ENCODE measurements around the gene ZNRF1.

DNA sequence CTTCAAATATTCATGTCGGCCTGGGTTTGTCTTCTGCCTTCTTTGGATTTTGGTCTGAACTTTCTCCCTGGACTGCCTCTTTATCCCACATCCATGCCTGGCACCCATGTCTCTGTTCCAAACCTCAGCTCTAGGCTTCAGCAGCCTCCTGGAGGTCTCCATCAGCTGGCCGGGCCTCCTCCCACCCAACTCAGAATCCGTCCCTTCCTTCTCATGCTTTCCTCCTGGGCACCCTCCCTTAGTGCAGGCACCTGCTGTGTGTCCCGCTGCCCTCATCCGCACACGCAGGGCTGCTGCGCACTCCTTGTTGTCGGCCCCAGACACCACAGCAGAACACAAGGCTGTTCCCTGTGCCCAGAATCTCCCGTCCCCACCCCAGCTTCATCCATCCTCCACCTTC is 103.8 kb downstream of the ZNRF1 start:
- TF ChIP-seq, protein P1, sequence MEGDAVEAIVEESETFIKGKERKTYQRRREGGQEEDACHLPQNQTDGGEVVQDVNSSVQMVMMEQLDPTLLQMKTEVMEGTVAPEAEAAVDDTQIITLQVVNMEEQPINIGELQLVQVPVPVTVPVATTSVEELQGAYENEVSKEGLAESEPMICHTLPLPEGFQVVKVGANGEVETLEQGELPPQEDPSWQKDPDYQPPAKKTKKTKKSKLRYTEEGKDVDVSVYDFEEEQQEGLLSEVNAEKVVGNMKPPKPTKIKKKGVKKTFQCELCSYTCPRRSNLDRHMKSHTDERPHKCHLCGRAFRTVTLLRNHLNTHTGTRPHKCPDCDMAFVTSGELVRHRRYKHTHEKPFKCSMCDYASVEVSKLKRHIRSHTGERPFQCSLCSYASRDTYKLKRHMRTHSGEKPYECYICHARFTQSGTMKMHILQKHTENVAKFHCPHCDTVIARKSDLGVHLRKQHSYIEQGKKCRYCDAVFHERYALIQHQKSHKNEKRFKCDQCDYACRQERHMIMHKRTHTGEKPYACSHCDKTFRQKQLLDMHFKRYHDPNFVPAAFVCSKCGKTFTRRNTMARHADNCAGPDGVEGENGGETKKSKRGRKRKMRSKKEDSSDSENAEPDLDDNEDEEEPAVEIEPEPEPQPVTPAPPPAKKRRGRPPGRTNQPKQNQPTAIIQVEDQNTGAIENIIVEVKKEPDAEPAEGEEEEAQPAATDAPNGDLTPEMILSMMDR (IDR thresholded peaks at IDR 0.05 in 8 of 11, conservative IDR thresholded peaks at IDR 0.05 in 3 of 11) = no peak
- TF ChIP-seq POLR2A (IDR thresholded peaks at IDR 0.05) = no peak
- TF ChIP-seq POLR2AphosphoS5 (IDR thresholded peaks at IDR 0.05) = no peak
